ENCODE results near the gene LIMD2. TPM values are rescaled to one million over a fixed set of nuclear protein-coding genes. Genes with fewer than 3 reads are reported as not detected.

The LIMD2 gene
- polyA plus RNA-seq, 1 of the 3 experiments (the other 2 are of a cell fraction): 78.0 TPM

DNA sequence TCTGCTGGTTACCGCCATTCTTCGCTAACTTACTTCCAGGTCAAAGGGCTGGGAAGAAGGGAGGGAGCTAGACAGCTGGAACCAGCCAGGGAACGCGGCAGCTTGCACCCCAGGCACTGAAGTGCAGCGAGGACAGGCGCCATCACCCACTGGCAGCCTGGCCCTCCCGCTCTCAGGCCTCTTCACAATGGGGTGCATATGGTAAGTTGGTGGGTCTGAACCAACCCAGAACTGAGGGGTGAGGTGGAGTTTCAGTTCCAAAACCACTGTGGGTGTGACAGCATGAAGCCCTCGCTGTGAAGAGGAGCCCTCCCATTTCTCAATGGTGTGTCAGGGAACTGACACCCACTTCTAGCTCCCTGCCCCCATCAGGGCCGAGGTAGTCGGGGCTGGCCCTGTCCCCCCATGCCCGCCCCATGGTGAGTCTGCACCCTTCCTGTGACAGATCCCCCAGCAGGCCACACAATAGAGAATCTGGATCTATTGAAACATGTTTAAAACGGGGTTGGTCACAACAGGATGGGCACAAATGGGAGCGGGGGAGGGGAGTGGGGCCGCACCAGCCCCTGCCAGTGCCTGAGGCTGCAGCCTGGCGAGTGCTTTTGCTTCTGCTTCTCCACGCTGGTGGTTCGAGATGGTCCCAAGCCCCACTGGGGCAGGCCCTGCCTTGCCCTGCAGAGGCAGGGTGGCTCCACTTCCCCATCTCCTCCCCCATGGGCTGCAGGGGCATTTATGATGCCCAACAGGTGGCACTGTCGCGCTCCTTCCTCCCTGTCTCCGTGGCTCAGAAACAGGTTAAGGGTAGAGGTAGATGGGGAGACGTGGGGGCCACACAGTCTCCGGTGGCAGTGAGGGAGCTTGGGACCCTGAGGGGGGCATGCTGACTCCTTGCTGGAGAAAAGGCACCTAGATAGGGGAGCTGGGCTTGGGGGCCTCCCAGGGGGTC lies 2.3 kb downstream of the LIMD2 start:
- Histone ChIP-seq H3F3A (replicated peaks; ENCODE audit: insufficient read depth) (peaks cover 51% of the 10 kb centered on the region), H3K36me3 (replicated peaks in 1 of 2; ENCODE audit: control insufficient read depth in 1 of 2, insufficient read depth in 2 of 2, low read length in 1 of 2) (peaks cover 8 to 30% of the 10 kb centered on the region in 2 experiments), H3K9me2 (no peaks in the 10 kb centered on the region), H3K4me3 (ENCODE audit: low read depth in 2 of 2, low read length in 1 of 2) (no peak overlapping the region; a peak in 1 of 4 replicates), H3K79me2 (ENCODE audit: insufficient read depth) (peaks cover 25% of the 10 kb centered on the region), H3K27ac (ENCODE audit: low read depth in 2 of 2, low read length in 1 of 2) (peak overlapping the region; percentile 25 to 98; a peak in 3 of 4 replicates), H3K27me3 (ENCODE audit: insufficient read depth) (no peaks in the 10 kb centered on the region), H3K9ac (no peak overlapping the region), H3K4me2 (peak overlapping the region; percentile 99; the same call in 1 of the 2 replicates), H4K20me1 (ENCODE audit: insufficient read depth) (peaks cover 11% of the 10 kb centered on the region), H3K9me3 (no peaks in the 10 kb centered on the region), H2AFZ (ENCODE audit: low read depth) (no peak overlapping the region), H3K4me1 (ENCODE audit: control insufficient read depth in 1 of 2, insufficient read depth in 2 of 2, low read depth in 1 of 2, low read length in 1 of 2) (peaks cover 9 to 72% of the 10 kb centered on the region in 2 experiments; a peak in 3 of 4 replicates)
- TF ChIP-seq RAD21 (IDR thresholded peaks at IDR 0.05; ENCODE audit: low read length): peak; percentile 26; the same call in 1 of the 2 replicates
- no peak for TF ChIP-seq PBX3 (IDR thresholded peaks at IDR 0.05)
- no peak for TF ChIP-seq ELF1 (IDR thresholded peaks at IDR 0.05)
- TF ChIP-seq CTCF (IDR thresholded peaks at IDR 0.05): peak; percentile 66
- peak; percentile 15; the same call in 1 of the 2 replicates for TF ChIP-seq SMC3 (IDR thresholded peaks at IDR 0.05; ENCODE audit: low read depth, low read length)
- 90% methylated on average over 22 of the region's 22 CpGs for WGBS (ENCODE audit: low lambda C conversion rate)
- DNase-seq: peak; percentile 71
- CTCF ChIA-PET: interaction anchor here (0.7 to 14.8 kb wide), 29 partner anchors 9 to 272 kb away, joined by 3 to 233 read pairs (median 3); partner anchors contain the start of gene MAP3K3
- POLR2A ChIA-PET: interaction anchor here (0.9 to 5.1 kb wide), 9 partner anchors 10 to 255 kb away, joined by 3 to 36 read pairs (median 3); partner anchors contain the start of genes CCDC47, DDX42 and MAP3K3

DNA sequence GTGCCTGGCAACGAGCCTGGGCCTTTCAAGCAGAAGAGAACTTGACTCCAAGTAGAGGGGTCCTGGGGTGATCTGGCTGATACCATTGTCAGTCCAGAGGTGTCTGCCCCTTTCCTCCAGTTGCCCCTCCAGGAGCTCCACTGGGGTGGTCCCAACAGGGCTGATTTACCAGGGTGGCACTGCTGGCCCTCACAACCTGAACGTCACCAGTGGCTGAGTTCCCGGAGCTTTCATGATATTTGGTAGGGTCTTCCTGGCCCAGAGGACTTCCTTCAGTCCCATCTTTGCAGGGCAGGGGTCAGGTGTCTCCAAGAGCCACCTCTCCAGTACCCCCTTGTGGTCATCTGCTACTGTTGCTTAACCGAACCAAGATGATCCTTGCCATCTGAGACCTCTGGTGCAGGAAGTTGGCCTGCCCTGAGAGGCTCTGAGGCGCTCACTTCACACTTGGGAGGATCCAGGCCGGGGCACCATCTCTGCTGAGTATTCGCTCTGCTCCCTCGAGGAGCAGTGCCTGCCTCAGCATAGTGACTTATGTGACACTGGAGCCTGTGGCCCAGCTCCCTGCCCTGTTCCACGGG lies 3.5 kb downstream of the LIMD2 start:
- peak; percentile 80 for DNase-seq
- Histone ChIP-seq H3K27me3 (ENCODE audit: insufficient read depth) (no peaks in the 10 kb centered on the region), H3K9me2 (no peaks in the 10 kb centered on the region), H3K4me2 (no peak overlapping the region), H3K4me3 (ENCODE audit: low read depth in 2 of 2, low read length in 1 of 2) (no peak overlapping the region), H3F3A (replicated peaks; ENCODE audit: insufficient read depth) (peaks cover 45% of the 10 kb centered on the region), H3K4me1 (ENCODE audit: control insufficient read depth in 1 of 2, insufficient read depth in 2 of 2, low read depth in 1 of 2, low read length in 1 of 2) (peaks cover 5 to 62% of the 10 kb centered on the region in 2 experiments; a peak in 3 of 4 replicates), H3K36me3 (replicated peaks in 1 of 2; ENCODE audit: control insufficient read depth in 1 of 2, insufficient read depth in 2 of 2, low read length in 1 of 2) (peaks cover 13 to 41% of the 10 kb centered on the region in 2 experiments), H3K79me2 (ENCODE audit: insufficient read depth) (peaks cover 25% of the 10 kb centered on the region), H4K20me1 (ENCODE audit: insufficient read depth) (peaks cover 11% of the 10 kb centered on the region), H3K9ac (no peak overlapping the region), H3K27ac (ENCODE audit: low read depth in 2 of 2, low read length in 1 of 2) (peak overlapping the region; percentile 20 to 66; a peak in 3 of 4 replicates), H2AFZ (ENCODE audit: low read depth) (no peak overlapping the region), H3K9me3 (no peaks in the 10 kb centered on the region)
- CTCF ChIA-PET: interaction anchor here (0.7 to 14.8 kb wide), 23 partner anchors 15 to 1024 kb away, joined by 3 to 233 read pairs (median 4); no protein-coding TSS in a partner anchor
- POLR2A ChIA-PET: interaction anchor here (1.0 to 5.1 kb wide), 6 partner anchors 9 to 254 kb away, joined by 3 to 36 read pairs (median 4); partner anchors contain the start of genes CCDC47, DDX42 and MAP3K3
- 82% methylated on average over 8 of the region's 9 CpGs for WGBS (ENCODE audit: low lambda C conversion rate)
- TF ChIP-seq, protein P1, sequence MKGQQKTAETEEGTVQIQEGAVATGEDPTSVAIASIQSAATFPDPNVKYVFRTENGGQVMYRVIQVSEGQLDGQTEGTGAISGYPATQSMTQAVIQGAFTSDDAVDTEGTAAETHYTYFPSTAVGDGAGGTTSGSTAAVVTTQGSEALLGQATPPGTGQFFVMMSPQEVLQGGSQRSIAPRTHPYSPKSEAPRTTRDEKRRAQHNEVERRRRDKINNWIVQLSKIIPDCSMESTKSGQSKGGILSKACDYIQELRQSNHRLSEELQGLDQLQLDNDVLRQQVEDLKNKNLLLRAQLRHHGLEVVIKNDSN (IDR thresholded peaks at IDR 0.05; ENCODE audit: borderline replicate concordance, low read depth): no peak
- TF ChIP-seq, protein P2, sequence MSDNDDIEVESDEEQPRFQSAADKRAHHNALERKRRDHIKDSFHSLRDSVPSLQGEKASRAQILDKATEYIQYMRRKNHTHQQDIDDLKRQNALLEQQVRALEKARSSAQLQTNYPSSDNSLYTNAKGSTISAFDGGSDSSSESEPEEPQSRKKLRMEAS (IDR thresholded peaks at IDR 0.05; ENCODE audit: low read depth): no peak
- TF ChIP-seq, protein P3, sequence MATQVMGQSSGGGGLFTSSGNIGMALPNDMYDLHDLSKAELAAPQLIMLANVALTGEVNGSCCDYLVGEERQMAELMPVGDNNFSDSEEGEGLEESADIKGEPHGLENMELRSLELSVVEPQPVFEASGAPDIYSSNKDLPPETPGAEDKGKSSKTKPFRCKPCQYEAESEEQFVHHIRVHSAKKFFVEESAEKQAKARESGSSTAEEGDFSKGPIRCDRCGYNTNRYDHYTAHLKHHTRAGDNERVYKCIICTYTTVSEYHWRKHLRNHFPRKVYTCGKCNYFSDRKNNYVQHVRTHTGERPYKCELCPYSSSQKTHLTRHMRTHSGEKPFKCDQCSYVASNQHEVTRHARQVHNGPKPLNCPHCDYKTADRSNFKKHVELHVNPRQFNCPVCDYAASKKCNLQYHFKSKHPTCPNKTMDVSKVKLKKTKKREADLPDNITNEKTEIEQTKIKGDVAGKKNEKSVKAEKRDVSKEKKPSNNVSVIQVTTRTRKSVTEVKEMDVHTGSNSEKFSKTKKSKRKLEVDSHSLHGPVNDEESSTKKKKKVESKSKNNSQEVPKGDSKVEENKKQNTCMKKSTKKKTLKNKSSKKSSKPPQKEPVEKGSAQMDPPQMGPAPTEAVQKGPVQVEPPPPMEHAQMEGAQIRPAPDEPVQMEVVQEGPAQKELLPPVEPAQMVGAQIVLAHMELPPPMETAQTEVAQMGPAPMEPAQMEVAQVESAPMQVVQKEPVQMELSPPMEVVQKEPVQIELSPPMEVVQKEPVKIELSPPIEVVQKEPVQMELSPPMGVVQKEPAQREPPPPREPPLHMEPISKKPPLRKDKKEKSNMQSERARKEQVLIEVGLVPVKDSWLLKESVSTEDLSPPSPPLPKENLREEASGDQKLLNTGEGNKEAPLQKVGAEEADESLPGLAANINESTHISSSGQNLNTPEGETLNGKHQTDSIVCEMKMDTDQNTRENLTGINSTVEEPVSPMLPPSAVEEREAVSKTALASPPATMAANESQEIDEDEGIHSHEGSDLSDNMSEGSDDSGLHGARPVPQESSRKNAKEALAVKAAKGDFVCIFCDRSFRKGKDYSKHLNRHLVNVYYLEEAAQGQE (IDR thresholded peaks at IDR 0.05; ENCODE audit: low read depth, low read length): no peak
- TF ChIP-seq SMC3 (IDR thresholded peaks at IDR 0.05; ENCODE audit: low read depth, low read length) (peak; percentile 58), CHD2 (IDR thresholded peaks at IDR 0.05; ENCODE audit: low read length, partially characterized antibody) (no peak), NFIC (IDR thresholded peaks at IDR 0.05; ENCODE audit: borderline replicate concordance) (no peak), MEF2A (IDR thresholded peaks at IDR 0.05; ENCODE audit: borderline replicate concordance, low read depth) (no peak), RXRA (IDR thresholded peaks at IDR 0.05; ENCODE audit: borderline replicate concordance, low read depth) (no peak), RAD21 (IDR thresholded peaks at IDR 0.05; ENCODE audit: low read length) (peak; percentile 68), FOXJ3 (CRISPR knock-in tag; IDR thresholded peaks at IDR 0.05) (no peak; the same call in 1 of the 2 replicates), YY1 (IDR thresholded peaks at IDR 0.05; ENCODE audit: low read depth) (no peak), TAF1 (IDR thresholded peaks at IDR 0.05; ENCODE audit: borderline replicate concordance, low read depth, low read length) (no peak), FOXM1 (IDR thresholded peaks at IDR 0.05; ENCODE audit: low read depth) (no peak)

All from SK-N-SH (cell line).